HG03025 (cell line): ENCODE data around the gene CCDC15.
"Not testable (repeated sequence)": the region's sequence is repeated elsewhere in the genome, so short reads cannot be mapped to it uniquely, and the experiment has no call there.

Experiments used
- ATAC-seq: cut with Tn5 transposase; IDR thresholded peaks from one replicate; pipeline ENCODE4 v1.9.1; 2021; ENCODE audit warnings: mild to moderate bottlenecking, moderate library complexity; ENCODE audit not compliant: unreplicated experiment, low FRiP score

Gene CCDC15

DNA sequence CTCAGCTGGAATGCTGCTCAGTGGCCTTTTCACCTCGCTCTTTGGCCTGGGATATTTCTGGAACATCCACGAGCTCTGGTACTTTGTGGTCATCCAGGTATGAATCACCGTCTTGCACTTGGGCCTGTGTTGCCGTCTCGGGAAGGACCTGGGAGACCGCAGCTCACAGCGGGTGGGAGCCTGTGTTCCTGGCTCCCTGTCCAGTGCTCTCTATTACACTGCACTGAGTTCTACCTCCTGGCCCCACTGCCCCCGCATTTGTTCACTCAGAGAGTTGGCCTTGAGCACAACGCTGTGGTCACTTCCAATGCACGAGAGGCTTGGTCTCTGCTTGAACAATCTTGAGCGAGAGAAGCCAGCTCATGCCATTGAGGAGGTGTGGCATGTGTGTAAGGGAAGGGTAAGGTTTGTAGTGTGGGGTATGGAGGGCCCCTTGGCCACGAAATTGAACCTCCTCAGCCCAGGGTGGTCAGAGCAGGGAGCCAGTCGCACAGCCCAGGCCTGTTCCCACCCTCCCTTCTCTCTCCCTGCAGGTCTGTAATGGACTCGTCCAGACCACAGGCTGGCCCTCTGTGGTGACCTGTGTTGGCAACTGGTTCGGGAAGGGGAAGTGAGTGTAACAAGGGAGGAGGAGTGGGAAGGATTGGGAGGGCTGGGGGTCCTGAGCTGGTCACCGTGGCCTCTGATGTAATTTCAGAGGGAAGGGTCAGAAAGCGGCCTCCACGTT lies 125.3 kb downstream of the CCDC15 start:
- ATAC-seq = no peak

DNA sequence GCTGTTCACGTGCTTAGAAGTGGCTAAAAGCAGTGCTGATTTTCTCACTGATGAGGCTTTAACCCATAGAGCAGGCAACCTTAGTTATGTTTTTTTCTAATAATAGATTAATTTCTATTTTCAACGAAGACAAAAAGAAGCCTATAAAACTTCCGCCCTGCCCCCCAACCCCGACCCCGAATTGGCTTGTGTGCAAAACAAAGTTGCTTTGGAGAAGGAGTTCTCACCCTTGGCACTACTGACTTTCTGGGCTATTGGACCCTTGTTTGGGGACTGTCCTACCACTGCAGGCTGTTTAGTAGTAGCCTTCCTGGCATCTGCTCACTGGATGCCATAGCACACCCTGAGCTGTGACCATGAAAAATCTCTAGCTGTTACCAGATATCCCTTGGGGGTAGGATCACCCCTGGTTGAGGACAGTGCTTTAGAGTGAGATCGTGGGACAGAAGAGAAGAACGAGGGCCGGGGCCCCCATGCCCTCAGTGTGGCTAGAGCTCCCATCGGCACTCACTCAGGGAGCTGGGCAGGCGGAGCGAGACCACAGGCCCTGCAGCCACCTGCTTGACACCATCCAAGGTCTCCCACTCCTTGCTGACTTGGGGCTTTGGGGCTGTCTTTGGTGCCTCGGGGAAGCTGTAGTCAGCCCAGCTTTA lies 126.0 kb downstream of the CCDC15 start:
- ATAC-seq = no peak

DNA sequence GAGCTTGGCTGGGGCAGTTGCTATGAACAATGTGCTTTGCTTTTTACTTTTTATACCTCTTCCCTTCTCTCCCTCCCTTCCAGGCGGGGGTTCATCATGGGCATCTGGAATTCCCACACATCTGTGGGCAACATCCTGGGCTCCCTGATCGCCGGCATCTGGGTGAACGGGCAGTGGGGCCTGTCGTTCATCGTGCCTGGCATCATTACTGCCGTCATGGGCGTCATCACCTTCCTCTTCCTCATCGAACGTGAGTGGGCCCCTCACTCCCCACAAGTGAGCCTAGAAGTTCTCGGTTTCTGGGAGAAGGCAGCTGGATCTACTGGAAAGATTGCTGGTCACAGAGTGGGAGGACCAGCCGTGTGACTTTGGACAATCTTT lies 126.5 kb downstream of the CCDC15 start:
- no peak for ATAC-seq

DNA sequence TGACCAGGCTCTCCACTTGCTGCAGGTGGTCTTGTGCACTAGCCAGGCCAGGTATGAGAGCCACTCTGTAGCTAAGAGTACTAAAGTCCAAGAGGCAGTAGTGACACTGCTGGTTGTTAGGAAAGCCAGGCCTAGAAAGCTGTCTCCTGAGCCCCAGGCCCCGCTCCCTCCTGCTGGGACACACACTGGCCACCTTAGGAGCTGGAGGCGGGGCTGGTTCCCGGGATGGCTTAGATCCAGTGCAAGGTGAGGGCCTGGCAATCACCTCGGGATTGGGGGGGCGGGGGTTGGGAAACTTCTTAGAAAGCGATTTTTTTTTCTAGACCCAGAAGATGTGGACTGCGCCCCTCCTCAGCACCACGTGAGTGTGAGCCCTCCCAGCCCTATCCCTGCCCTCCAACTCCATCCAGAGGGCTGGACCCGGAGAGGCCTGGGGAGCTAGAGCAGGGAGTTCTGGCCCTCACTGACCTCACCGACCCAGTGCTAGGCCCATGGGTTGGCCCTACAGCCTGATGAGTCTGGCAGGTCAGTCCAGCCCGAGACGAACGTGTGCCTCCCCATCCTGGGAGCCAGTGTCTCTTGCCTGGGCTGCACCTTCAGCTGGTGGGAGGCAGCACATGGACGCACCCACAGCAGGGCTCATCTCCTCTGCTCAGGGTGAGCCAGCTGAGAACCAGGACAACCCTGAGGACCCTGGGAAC lies 127.2 kb downstream of the CCDC15 start:
- ATAC-seq = no peak

DNA sequence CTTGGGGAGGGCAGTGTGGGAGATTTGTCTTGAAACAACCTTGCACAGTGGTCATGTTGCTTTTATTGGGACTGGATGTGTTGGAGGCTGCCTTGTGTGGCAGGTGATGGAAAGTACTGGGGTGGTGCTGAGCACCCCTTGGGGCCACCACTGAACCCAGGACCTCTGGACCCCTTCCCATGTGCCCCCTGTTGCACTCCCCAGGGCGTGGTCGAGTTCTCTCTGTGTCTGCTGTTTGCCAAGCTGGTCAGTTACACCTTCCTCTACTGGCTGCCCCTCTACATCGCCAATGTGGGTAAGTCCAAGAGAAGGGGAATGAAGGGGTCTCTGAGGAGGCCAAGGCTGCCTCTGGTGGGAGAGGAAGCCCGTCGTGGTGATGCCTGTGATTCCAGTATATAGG lies 128.0 kb downstream of the CCDC15 start:
- ATAC-seq = no peak

DNA sequence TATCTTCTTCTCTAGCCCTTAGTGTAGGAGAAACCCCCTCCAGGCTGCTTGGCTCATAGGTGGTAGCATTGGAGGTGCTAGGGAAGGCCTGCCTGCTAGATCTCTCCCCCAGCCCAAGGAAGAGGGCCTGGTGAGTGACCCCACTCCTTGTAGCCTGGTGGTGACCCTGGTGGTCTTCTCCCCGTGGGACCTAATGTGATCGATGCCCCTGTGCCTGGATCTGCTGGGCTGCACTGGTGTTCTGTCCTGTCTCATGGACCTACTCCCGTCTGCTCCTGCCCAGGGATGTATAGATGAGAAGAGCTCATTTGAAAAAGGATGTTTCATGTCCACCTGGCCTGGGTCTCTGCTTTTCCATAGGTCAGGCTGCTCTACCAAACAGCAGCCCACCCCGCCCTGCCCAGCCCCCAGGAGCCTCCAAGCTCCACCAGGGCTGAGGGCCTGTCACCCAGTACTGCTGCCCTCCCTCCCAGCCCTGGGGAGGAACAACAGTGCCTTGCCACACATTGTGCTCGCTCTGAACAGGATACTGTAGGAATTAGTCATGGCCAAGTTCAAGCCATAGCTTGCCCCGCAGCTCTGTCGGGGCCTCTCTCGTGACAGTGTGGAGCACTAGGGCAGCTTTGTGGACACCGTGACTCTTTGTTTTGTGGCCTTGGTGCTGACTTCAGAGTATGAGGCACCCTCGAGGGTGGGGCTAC lies 128.8 kb downstream of the CCDC15 start:
- ATAC-seq = no peak

DNA sequence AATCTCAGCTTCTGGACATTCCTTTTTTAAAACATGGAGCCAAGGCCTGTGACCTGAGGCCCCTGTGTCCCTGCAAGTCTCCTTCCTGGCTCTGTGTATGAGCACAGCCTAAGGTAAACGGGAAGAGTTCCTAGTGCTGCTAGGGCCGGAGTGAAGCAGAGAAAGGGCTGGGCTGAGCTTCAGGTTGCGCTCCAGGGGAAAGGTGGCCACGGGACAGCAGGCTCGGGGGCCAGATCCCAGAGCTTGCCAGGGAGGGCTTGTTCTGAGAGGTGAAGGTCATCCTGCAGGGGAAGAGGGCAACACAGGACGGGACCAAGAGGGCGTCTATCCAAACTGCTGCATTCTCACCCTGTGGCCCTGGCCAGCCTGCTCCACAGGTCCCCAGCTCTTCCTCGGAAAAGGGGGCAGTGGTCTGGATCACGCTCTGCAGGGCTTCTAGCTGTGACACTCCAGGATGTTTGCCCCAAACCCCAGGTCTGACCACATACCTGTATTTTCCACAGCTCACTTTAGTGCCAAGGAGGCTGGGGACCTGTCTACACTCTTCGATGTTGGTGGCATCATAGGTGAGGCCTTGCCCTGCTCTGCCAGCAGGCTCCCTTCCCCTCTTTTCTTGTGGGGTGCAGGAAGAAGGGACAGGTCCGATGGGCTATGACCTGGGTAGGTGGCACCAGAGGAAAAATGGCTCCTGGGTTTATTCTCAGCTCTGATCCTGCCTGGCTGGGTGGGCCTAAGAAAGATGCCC lies 129.5 kb downstream of the CCDC15 start:
- no peak for ATAC-seq

DNA sequence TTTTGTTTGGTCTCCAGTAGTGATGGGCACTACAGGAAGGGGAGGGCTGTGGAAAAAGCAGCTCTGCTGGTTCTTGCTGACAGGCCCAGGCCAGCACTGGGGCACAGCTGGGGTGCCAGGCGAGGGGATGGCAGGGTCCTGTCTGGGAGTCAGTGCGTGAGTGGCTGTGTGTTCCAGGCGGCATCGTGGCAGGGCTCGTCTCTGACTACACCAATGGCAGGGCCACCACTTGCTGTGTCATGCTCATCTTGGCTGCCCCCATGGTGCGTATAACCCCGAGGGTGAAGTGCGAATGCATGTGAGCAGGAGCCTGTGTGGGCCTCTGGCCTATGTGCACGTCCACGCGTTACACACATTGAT lies 130.0 kb downstream of the CCDC15 start:
- ATAC-seq = no peak

DNA sequence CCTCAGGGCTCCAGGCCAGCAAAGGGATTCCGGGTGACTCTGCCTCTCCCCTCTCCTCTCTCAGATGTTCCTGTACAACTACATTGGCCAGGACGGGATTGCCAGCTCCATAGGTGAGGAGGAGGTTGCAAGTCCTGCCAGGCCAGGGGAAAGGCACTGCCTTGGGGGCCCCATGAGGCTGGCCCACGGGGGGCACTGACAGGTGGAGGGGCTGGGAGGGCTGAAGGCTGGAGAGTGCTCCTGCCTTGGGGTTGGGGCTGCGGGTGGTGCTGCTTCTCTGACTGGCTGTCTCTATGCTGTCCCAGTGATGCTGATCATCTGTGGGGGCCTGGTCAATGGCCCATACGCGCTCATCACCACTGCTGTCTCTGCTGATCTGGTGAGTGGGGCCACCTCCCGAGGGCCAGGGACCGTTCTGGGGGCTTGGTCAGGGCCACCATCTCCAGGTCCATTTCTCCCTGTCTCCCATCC lies 130.8 kb downstream of the CCDC15 start:
- ATAC-seq = no peak

DNA sequence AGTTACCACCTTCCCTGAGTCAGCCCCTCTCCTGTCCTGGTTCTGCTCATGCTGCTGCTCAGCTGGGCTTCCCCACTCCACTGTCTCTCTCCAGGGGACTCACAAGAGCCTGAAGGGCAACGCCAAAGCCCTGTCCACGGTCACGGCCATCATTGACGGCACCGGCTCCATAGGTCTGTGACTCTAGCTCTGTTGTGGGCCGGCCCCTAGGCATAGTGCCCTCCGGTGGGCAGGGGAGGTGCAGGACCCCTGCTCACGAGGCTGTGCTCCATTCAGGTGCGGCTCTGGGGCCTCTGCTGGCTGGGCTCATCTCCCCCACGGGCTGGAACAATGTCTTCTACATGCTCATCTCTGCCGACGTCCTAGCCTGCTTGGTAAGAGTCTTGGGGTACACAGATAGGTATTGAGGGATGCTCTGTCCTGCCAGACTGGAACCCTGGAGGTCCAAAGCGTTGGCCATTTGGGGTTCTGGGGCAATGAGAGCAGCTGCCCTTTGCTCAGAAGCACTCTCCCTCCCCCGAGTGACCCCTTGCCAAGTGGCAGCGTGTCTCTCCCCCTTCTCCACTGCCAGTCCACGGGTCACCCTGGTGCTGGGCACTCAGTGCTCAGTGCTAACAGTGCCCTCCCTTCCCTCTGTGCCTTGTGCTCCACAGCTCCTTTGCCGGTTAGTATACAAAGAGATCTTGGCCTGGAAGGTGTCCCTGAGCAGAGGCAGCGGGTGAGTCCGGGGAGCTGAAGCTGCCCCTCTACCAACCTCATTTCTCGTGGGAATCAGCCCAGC lies 131.5 kb downstream of the CCDC15 start:
- no peak for ATAC-seq

DNA sequence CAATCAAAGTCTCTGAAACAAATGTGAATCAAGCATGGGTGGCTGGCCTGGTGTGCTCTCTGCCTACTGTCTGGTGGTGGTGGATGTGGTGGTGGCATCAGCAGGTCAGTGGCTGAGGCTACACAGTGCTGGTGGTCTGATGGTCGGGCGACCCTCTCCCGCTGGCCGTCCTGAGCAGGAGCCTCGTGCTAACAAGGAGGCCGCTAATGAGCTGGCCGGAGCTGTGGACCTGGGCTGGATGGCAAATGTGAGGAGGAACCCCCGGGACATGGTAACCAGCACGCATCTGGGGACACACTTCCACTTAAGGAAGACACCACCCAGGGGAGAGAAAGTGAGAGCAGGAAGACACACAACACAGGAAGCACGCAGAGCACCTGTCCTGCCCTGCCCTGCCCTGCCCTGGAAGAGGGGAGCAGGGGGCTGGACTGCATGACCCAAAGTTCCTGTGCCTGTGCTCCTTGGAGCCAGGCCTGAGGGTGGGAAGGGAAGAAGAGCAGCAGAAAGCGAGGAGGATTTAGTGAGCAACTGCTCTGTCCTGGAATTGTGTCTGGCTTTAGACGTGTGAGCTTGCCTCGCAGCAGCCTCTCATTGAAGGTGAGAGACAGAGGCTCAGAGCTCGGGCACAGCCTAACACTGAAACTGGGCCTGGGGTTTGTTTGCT lies 132.8 kb downstream of the CCDC15 start:
- no peak for ATAC-seq

DNA sequence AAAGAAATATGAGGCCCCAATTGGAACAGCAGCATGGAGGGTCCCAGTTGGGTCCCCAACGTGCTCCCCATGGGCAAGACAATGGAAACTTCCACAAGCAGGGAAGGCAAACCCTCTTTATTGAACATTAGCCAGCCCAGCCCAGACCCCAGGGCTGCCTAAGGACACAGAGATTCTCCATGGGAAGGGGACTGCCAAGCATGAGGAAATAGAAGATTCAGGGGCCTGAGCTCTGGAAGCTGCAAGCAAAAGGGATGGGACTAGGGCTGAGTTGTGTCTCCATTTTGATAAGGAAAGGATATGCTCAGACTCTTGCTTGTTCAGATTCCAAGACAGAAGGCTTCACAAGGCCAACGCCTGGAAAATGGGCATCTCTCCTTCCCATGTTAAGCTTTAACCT lies 134.1 kb downstream of the CCDC15 start:
- no peak for ATAC-seq

DNA sequence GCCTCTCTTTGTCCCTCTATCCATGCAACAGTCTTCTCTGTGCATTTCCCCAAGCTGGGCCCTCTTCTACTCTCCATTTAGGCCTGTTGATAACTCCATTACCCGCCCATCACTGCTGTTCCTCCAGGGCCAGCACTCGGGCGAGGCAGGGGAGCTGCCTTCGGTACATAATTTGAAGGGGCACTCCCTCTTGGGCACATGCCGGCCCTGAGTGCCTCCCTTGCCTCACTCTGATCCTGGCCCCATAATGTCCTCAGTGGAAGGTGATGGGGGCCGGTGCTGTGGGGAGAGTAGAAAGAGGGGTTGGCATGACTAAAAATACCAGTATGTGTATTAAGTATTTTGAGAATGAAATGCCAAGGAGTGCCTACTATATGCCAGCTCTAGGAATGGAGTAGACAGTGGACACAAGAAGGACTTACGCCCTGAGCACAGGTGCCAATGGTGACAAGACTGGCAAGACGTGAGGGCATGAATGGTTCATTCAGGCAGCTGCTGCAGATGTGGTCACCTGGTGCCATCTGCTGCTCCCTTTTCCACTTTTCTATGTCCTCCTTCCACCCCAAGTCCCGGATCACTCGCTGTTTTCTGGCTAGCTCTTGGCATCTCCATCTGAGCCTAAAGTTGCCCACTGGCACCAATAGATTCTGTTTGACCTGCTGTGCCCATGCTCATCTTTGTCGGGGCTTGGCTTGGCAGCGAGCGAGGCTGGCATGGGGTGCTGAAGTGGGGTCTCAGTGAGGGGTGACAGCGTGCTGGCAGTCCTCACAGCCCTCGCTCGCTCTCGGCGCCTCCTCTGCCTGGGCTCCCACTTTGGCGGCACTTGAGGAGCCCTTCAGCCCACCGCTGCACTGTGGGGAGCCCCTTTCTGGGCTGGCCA lies 134.8 kb downstream of the CCDC15 start:
- ATAC-seq = no peak

DNA sequence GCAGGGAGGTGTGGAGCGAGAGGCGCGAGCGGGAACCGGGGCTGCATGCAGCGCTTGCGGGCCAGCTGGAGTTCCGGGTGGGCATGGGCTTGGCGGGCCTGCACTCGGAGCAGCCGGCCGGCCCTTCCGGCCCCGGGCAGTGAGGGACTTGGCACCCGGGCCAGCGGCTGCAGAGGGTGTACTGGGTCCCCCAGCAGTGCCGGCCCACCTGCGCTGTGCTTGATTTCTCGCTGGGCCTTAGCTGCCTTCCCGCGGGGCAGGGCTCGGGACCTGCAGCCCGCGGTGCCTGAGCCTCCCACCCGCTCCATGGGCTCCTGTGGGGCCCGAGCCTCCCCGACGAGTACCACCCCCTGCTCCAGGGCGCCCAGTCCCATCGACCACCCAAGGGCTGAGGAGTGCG lies 135.5 kb downstream of the CCDC15 start:
- not testable (repeated sequence) for ATAC-seq

DNA sequence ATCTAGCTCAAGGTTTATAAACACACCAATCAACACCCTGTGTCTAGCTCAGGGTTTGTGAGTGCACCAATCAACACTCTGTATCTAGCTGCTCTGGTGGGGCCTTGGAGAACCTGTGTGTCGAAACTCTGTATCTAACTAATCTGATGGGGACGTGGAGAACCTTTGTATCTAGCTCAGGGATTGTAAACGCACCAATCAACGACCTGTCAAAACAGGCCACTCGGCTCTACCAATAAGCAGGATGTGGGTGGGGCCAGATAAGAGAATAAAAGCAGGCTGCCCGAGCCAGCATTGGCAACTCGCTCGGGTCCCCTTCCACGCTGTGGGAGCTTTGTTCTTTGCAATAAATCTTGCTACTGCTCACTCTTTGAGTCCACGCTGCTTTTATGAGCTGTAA lies 136.1 kb downstream of the CCDC15 start:
- not testable (repeated sequence) for ATAC-seq

DNA sequence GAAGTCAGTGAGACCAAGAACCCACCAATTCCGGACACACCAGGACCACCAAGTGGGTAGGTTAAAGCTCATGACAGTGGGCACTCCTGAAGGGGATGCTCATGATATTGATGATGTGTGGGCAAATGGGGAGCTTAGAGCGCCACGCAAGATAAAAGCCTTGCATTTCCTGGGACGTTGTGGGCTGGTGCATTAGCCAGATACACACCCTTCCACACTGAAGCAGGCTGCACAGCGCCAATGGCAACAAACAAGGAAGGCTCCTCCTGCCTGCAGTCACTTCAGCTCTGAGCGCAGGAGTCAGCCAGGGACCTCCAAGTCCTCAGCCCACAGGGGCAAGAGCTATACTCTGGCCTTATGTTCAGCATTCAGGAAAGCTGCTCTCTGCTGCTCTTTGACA lies 136.8 kb downstream of the CCDC15 start:
- no peak for ATAC-seq
